Measurements from ENCODE around the gene UBA6. TPM values are rescaled to one million over a fixed set of nuclear protein-coding genes. Genes with fewer than 3 reads are reported as not detected.

UBA6 gene
- total and polyA plus RNA-seq, 3 experiments from 2014 or later: 23.3 to 71.6 (median 69.6) TPM

GRCh38 chr4:67721315-67721769, 20.4 kb upstream of the UBA6 start:
- peaks cover 10 to 36% (median 12%) of the 10 kb centered on the region in 3 donors for H3K36me3 Mint-ChIP-seq
- H3K27me3 Mint-ChIP-seq: peaks cover 0 to 1% of the 10 kb centered on the region in 2 donors
- Histone ChIP-seq H3K27ac (ENCODE audit: low read depth, low read length) (peak overlapping the region; percentile 68), H3K4me1 (ENCODE audit: insufficient read depth, low read length) (no peaks in the 10 kb centered on the region), H3K4me3 (ENCODE audit: low read length) (no peak overlapping the region), H3K27me3 (ENCODE audit: insufficient read depth, low read length, poor library complexity, severe bottlenecking) (no peaks in the 10 kb centered on the region), H3K36me3 (ENCODE audit: insufficient read depth, low read length) (peaks cover 7% of the 10 kb centered on the region), H3K9me3 (ENCODE audit: low read length) (no peaks in the 10 kb centered on the region)
- no peak for DNase-seq
- no peaks in the 10 kb centered on the region for H3K9me3 Mint-ChIP-seq
- POLR2A ChIA-PET: no interaction called here
- CTCF ChIA-PET: interaction anchor here (0.8 to 1.4 kb wide), 3 partner anchors 20 to 26 kb away, joined by 3 to 4 read pairs (median 4); partner anchors contain the start of gene UBA6
- H3K4me1 Mint-ChIP-seq: no peaks in the 10 kb centered on the region
- H3K27ac Mint-ChIP-seq: peak overlapping the region in 1 of 8 donors; percentile 26
- H3K4me3 Mint-ChIP-seq: no peak overlapping the region

DNA sequence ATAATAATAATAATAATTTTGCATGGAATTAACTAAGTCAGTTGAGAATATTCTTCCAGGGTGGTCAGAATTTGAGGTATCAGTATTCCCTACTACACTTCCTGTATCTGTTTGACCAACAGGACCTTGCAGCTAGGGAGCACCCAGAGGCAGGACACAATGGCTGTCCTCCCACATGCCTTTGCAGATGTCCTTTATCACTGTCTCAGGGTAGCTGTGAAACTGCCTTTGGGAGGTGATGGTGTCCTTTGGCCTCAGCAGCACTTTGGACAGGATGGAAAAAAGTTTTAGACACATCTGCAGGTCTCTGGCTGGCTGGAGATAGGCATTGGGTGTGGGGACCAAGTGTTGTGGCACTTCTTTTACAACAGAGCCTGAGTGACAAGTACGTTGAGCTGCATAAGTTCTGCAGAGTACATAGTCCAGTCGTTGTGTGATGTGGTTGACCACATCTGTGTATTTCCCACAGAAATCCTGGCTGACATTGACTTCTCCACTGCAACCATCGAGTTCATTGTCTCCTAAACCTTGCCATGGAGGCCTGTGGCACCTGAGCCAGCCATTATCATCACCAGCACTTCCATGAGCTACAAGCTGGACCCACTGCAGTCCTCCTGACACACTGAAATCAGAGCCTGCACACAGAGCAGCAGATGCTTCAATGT, 19.1 kb upstream of the UBA6 start:
- H3K27ac Mint-ChIP-seq: peak overlapping the region in 2 of 8 donors; percentile 21 to 61
- CTCF ChIA-PET: interaction anchor here (1.0 to 1.4 kb wide), 2 partner anchors 25 to 27 kb away, joined by 3 read pairs; no protein-coding TSS in a partner anchor
- peaks cover 7% of the 10 kb centered on the region for H3K36me3 ChIP-seq (ENCODE audit: insufficient read depth, low read length)
- H3K27me3 Mint-ChIP-seq: peaks cover 0 to 1% of the 10 kb centered on the region in 2 donors
- POLR2A ChIA-PET: no interaction called here
- H3K27me3 ChIP-seq (ENCODE audit: insufficient read depth, low read length, poor library complexity, severe bottlenecking): no peaks in the 10 kb centered on the region
- no peak for DNase-seq
- no peak overlapping the region for H3K4me3 ChIP-seq (ENCODE audit: low read length)
- H3K27ac ChIP-seq (ENCODE audit: low read depth, low read length): peak overlapping the region; percentile 68
- no peaks in the 10 kb centered on the region for H3K4me1 Mint-ChIP-seq
- H3K36me3 Mint-ChIP-seq: peaks cover 10 to 42% (median 14%) of the 10 kb centered on the region in 3 donors
- H3K9me3 Mint-ChIP-seq: no peaks in the 10 kb centered on the region
- no peak overlapping the region for H3K4me3 Mint-ChIP-seq
- H3K4me1 ChIP-seq (ENCODE audit: insufficient read depth, low read length): no peaks in the 10 kb centered on the region
- no peaks in the 10 kb centered on the region for H3K9me3 ChIP-seq (ENCODE audit: low read length)

DNA sequence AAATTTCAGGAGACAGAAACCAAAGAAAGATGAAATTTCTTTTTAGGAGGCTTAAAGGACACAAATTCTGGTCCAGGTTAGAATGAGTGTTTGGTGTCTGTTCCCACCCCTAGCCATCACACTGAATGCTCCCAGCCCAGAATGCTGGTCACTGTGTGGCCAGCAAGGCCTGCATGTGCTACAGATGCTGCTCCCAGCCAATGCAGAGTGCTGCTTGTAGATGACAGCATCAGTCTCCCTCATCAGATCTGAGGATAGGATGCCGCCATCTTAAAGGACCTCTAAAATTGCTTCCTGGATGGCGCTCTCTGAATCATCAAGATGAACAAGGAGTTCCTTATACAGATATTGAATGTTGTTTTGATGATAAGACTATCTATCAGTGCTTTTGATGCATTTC, 17.9 kb upstream of the UBA6 start:
- Histone ChIP-seq H3K27me3 (ENCODE audit: insufficient read depth, low read length, poor library complexity, severe bottlenecking) (no peaks in the 10 kb centered on the region), H3K36me3 (ENCODE audit: insufficient read depth, low read length) (peaks cover 7% of the 10 kb centered on the region), H3K4me1 (ENCODE audit: insufficient read depth, low read length) (no peaks in the 10 kb centered on the region), H3K4me3 (ENCODE audit: low read length) (no peak overlapping the region), H3K9me3 (ENCODE audit: low read length) (no peaks in the 10 kb centered on the region), H3K27ac (ENCODE audit: low read depth, low read length) (no peak overlapping the region)
- H3K4me3 Mint-ChIP-seq: no peak overlapping the region
- ChIA-PET CTCF (no interaction called here), POLR2A (no interaction called here)
- H3K27ac Mint-ChIP-seq: peak overlapping the region in 2 of 8 donors; percentile 18 to 53
- H3K27me3 Mint-ChIP-seq: peaks cover 0 to 1% of the 10 kb centered on the region in 2 donors
- no peaks in the 10 kb centered on the region for H3K9me3 Mint-ChIP-seq
- H3K4me1 Mint-ChIP-seq: peaks cover 2 to 9% (median 7%) of the 10 kb centered on the region in 3 donors
- DNase-seq: no peak
- peaks cover 10 to 49% (median 12%) of the 10 kb centered on the region in 3 donors for H3K36me3 Mint-ChIP-seq

GRCh38 chr4:67717586-67717985, 16.6 kb upstream of the UBA6 start:
- Mint-ChIP-seq H3K27ac (no peak overlapping the region), H3K4me1 (peaks cover 2 to 16% (median 10%) of the 10 kb centered on the region in 3 donors), H3K27me3 (no peaks in the 10 kb centered on the region), H3K36me3 (peaks cover 10 to 54% (median 12%) of the 10 kb centered on the region in 3 donors), H3K9me3 (no peaks in the 10 kb centered on the region), H3K4me3 (no peak overlapping the region)
- no peak for DNase-seq
- peaks cover 7% of the 10 kb centered on the region for H3K36me3 ChIP-seq (ENCODE audit: insufficient read depth, low read length)
- no peaks in the 10 kb centered on the region for H3K4me1 ChIP-seq (ENCODE audit: insufficient read depth, low read length)
- H3K4me3 ChIP-seq (ENCODE audit: low read length): no peak overlapping the region
- H3K27ac ChIP-seq (ENCODE audit: low read depth, low read length): no peak overlapping the region
- no peaks in the 10 kb centered on the region for H3K9me3 ChIP-seq (ENCODE audit: low read length)
- POLR2A ChIA-PET: no interaction called here
- no peaks in the 10 kb centered on the region for H3K27me3 ChIP-seq (ENCODE audit: insufficient read depth, low read length, poor library complexity, severe bottlenecking)
- CTCF ChIA-PET: no interaction called here

DNA sequence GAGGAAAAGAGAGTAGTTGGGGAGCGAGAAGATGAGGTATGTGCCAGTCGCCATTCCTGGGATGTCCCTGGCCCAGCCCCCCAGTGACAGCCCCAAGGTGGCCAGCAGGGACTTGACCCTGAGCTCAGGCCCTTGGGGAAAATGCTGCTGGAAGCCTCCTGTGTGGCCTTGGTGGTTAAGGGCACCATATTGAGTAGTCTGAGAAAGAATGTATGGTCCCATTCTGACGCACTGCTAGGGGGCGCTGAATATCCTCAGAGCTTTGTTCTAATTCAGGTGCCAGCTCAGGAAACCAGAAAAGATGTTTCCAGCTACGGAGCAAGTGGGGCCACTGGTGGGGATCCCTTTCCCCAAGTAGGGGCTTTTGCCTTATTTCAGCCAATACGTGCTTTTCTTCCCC, 14.0 kb upstream of the UBA6 start:
- Histone ChIP-seq H3K9me3 (ENCODE audit: low read length) (no peaks in the 10 kb centered on the region), H3K27ac (ENCODE audit: low read depth, low read length) (peak overlapping the region; percentile 43), H3K4me1 (ENCODE audit: insufficient read depth, low read length) (no peaks in the 10 kb centered on the region), H3K36me3 (ENCODE audit: insufficient read depth, low read length) (peaks cover 7% of the 10 kb centered on the region), H3K27me3 (ENCODE audit: insufficient read depth, low read length, poor library complexity, severe bottlenecking) (no peaks in the 10 kb centered on the region), H3K4me3 (ENCODE audit: low read length) (no peak overlapping the region)
- ChIA-PET CTCF (no interaction called here), POLR2A (no interaction called here)
- no peak overlapping the region for H3K27ac Mint-ChIP-seq
- peaks cover 7 to 29% (median 21%) of the 10 kb centered on the region in 3 donors for H3K4me1 Mint-ChIP-seq
- no peaks in the 10 kb centered on the region for H3K27me3 Mint-ChIP-seq
- H3K4me3 Mint-ChIP-seq: peak overlapping the region in 1 of 7 donors; percentile 23
- DNase-seq: no peak
- H3K36me3 Mint-ChIP-seq: peaks cover 0 to 41% (median 9%) of the 10 kb centered on the region in 3 donors
- H3K9me3 Mint-ChIP-seq: no peaks in the 10 kb centered on the region

- CTCF ChIA-PET: no interaction called here
- POLR2A ChIA-PET: no interaction called here
- H3K4me3 Mint-ChIP-seq: no peak overlapping the region
Measured at GRCh38 chr4:67714248-67714583, 13.3 kb upstream of the UBA6 start.

GRCh38 chr4:67713529-67714247, 12.7 kb upstream of the UBA6 start:
- Histone ChIP-seq H3K4me1 (ENCODE audit: insufficient read depth, low read length) (no peaks in the 10 kb centered on the region), H3K27ac (ENCODE audit: low read depth, low read length) (peak overlapping the region; percentile 28), H3K9me3 (ENCODE audit: low read length) (no peaks in the 10 kb centered on the region), H3K4me3 (ENCODE audit: low read length) (no peak overlapping the region), H3K36me3 (ENCODE audit: insufficient read depth, low read length) (peaks cover 7% of the 10 kb centered on the region), H3K27me3 (ENCODE audit: insufficient read depth, low read length, poor library complexity, severe bottlenecking) (no peaks in the 10 kb centered on the region)
- no peaks in the 10 kb centered on the region for H3K27me3 Mint-ChIP-seq
- DNase-seq: no peak
- H3K4me1 Mint-ChIP-seq: peaks cover 11 to 39% (median 24%) of the 10 kb centered on the region in 3 donors
- H3K4me3 Mint-ChIP-seq: no peak overlapping the region
- peak overlapping the region in 1 of 8 donors; percentile 75 for H3K27ac Mint-ChIP-seq
- POLR2A ChIA-PET: no interaction called here
- CTCF ChIA-PET: no interaction called here
- H3K9me3 Mint-ChIP-seq: no peaks in the 10 kb centered on the region
- peaks cover 6 to 43% (median 9%) of the 10 kb centered on the region in 3 donors for H3K36me3 Mint-ChIP-seq

More at GRCh38 chr4:67714248-67714583, 13.3 kb upstream of the UBA6 start:
- no peak for DNase-seq
- no peak overlapping the region for H3K4me3 ChIP-seq (ENCODE audit: low read length)
- peaks cover 7% of the 10 kb centered on the region for H3K36me3 ChIP-seq (ENCODE audit: insufficient read depth, low read length)
- Mint-ChIP-seq H3K36me3 (peaks cover 5 to 43% (median 9%) of the 10 kb centered on the region in 3 donors), H3K27me3 (no peaks in the 10 kb centered on the region), H3K27ac (no peak overlapping the region), H3K9me3 (no peaks in the 10 kb centered on the region), H3K4me1 (peaks cover 11 to 36% (median 21%) of the 10 kb centered on the region in 3 donors)
- H3K4me1 ChIP-seq (ENCODE audit: insufficient read depth, low read length): no peaks in the 10 kb centered on the region
- no peaks in the 10 kb centered on the region for H3K9me3 ChIP-seq (ENCODE audit: low read length)
- H3K27me3 ChIP-seq (ENCODE audit: insufficient read depth, low read length, poor library complexity, severe bottlenecking): no peaks in the 10 kb centered on the region
- peak overlapping the region; percentile 43 for H3K27ac ChIP-seq (ENCODE audit: low read depth, low read length)

Data from CD8-positive, alpha-beta memory T cell (primary cell).